Measurements from ENCODE around the gene ANKMY1.

ANKMY1 gene

DNA sequence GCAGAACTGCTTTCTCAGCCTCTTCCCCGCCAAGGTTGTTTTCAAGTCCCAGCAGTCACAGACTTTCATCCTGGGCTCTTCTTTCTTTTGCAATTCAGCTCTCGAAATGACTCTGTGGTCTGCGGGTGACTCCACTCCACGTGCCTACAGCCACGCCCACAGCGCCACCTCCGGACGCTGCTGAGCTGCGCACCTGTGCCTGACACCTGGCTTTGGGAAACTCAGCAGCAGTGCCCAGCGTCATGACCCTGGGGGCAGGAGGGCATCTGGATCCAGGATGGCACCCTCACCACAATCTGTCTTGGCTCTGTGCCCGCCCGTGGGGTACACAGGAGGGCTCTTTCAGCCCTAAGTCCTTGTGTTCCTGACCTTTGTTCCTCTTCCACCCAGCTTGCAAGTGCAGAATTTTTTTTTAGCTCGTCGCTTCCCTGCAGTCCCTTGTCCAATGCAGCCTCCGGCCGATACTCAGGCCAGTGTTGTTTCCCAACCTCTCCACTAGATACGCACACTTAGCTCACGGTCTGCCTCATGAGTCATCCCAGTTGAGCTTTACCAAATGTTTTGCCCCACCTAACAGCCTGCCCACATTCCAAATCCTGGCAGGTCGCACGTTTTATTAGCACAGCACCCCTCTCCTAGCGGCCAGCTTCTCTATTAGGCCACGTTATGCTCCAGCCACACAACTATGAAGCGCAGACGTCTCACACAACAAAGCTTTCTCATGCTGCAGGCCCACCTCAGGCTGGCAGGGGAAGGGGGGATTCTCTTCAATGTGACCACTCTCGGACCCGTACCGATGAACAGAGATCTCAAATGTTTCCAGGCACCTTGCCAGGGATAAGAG, 22.2 kb upstream of the ANKMY1 start:
- Histone ChIP-seq H3K4me1 (ENCODE audit: control insufficient read depth, insufficient read depth, low read length) (peaks cover 7% of the 10 kb centered on the region), H3K27ac (ENCODE audit: insufficient read depth, low read depth, low read length, poor library complexity, severe bottlenecking) (no peak overlapping the region), H3K9me3 (ENCODE audit: control insufficient read depth, low read length) (no peaks in the 10 kb centered on the region), H3K27me3 (ENCODE audit: control insufficient read depth, insufficient read depth, low read length, poor library complexity, severe bottlenecking) (no peaks in the 10 kb centered on the region), H3K36me3 (ENCODE audit: control insufficient read depth, insufficient read depth, low read length) (no peaks in the 10 kb centered on the region), H3K4me3 (ENCODE audit: insufficient read depth, low read depth, low read length) (no peak overlapping the region)
- 87 to 90% methylated on average over 27 of the region's 27 CpGs for WGBS, 2 experiments

GRCh38 chr2:240579071-240579762, 21.4 kb upstream of the ANKMY1 start:
- 93 to 94% methylated on average over 12 of the region's 12 CpGs for WGBS, 2 experiments
- H3K4me3 ChIP-seq (ENCODE audit: insufficient read depth, low read depth, low read length): no peak overlapping the region
- no peaks in the 10 kb centered on the region for H3K9me3 ChIP-seq (ENCODE audit: control insufficient read depth, low read length)
- H3K4me1 ChIP-seq (ENCODE audit: control insufficient read depth, insufficient read depth, low read length): no peaks in the 10 kb centered on the region
- H3K27me3 ChIP-seq (ENCODE audit: control insufficient read depth, insufficient read depth, low read length, poor library complexity, severe bottlenecking): no peaks in the 10 kb centered on the region
- H3K36me3 ChIP-seq (ENCODE audit: control insufficient read depth, insufficient read depth, low read length): no peaks in the 10 kb centered on the region
- H3K27ac ChIP-seq (ENCODE audit: insufficient read depth, low read depth, low read length, poor library complexity, severe bottlenecking): no peak overlapping the region

DNA sequence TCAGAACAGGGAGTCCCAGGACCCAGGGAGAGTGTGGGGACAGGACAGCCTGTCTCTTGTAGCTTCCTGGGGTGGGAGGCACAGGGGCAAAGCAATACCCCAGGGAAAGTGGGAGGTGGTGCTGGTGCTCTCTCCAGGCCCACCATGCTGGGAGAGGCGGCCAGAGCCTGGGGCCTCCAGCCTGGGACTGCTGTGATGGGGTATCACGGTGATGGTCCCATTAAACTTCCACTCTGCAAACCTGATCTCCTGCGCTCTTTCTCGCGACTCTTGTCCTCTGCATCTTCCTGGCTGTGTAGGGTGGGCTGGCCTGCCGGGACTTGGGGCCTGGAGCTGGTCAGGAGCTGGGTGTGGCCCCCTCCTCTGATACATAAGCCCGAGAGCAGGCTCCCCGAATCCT, 20.7 kb upstream of the ANKMY1 start:
- Histone ChIP-seq H3K36me3 (ENCODE audit: control insufficient read depth, insufficient read depth, low read length) (no peaks in the 10 kb centered on the region), H3K4me3 (ENCODE audit: insufficient read depth, low read depth, low read length) (no peak overlapping the region), H3K27me3 (ENCODE audit: control insufficient read depth, insufficient read depth, low read length, poor library complexity, severe bottlenecking) (no peaks in the 10 kb centered on the region), H3K9me3 (ENCODE audit: control insufficient read depth, low read length) (no peaks in the 10 kb centered on the region), H3K27ac (ENCODE audit: insufficient read depth, low read depth, low read length, poor library complexity, severe bottlenecking) (no peak overlapping the region), H3K4me1 (ENCODE audit: control insufficient read depth, insufficient read depth, low read length) (no peaks in the 10 kb centered on the region)
- 91 to 93% methylated on average over 8 of the region's 8 CpGs for WGBS, 2 experiments

DNA sequence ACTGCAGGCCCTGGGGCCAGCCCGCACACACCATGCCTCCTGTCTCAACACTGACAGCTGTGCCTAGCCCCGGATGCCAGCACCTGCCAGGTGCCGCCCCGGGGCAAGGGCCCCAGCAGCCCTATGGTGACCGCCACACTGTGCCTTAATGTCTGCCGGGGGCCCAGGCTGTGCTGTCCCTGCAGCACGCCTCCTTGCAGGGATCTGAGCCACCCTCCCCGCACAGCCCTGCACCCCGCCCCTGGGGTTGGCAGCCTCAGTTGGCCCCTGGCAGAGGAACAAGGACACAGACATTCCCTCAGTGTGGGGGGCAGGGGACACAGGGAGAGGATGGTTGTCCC, 20.3 kb upstream of the ANKMY1 start:
- Histone ChIP-seq H3K9me3 (ENCODE audit: control insufficient read depth, low read length) (no peaks in the 10 kb centered on the region), H3K36me3 (ENCODE audit: control insufficient read depth, insufficient read depth, low read length) (no peaks in the 10 kb centered on the region), H3K4me3 (ENCODE audit: insufficient read depth, low read depth, low read length) (no peak overlapping the region), H3K27ac (ENCODE audit: insufficient read depth, low read depth, low read length, poor library complexity, severe bottlenecking) (no peak overlapping the region), H3K27me3 (ENCODE audit: control insufficient read depth, insufficient read depth, low read length, poor library complexity, severe bottlenecking) (no peaks in the 10 kb centered on the region), H3K4me1 (ENCODE audit: control insufficient read depth, insufficient read depth, low read length) (no peaks in the 10 kb centered on the region)
- WGBS, 2 experiments: 92 to 94% methylated on average over 9 of the region's 9 CpGs

- H3K4me1 ChIP-seq (ENCODE audit: control insufficient read depth, insufficient read depth, low read length): no peaks in the 10 kb centered on the region
- no peak overlapping the region for H3K4me3 ChIP-seq (ENCODE audit: insufficient read depth, low read depth, low read length)
- WGBS, 2 experiments: 94% methylated on average over 26 of the region's 26 CpGs
- H3K9me3 ChIP-seq (ENCODE audit: control insufficient read depth, low read length): no peaks in the 10 kb centered on the region
- no peak overlapping the region for H3K27ac ChIP-seq (ENCODE audit: insufficient read depth, low read depth, low read length, poor library complexity, severe bottlenecking)
- H3K36me3 ChIP-seq (ENCODE audit: control insufficient read depth, insufficient read depth, low read length): no peaks in the 10 kb centered on the region
- H3K27me3 ChIP-seq (ENCODE audit: control insufficient read depth, insufficient read depth, low read length, poor library complexity, severe bottlenecking): no peaks in the 10 kb centered on the region
Observed at GRCh38 chr2:240577281-240578109, 19.7 kb upstream of the ANKMY1 start.

DNA sequence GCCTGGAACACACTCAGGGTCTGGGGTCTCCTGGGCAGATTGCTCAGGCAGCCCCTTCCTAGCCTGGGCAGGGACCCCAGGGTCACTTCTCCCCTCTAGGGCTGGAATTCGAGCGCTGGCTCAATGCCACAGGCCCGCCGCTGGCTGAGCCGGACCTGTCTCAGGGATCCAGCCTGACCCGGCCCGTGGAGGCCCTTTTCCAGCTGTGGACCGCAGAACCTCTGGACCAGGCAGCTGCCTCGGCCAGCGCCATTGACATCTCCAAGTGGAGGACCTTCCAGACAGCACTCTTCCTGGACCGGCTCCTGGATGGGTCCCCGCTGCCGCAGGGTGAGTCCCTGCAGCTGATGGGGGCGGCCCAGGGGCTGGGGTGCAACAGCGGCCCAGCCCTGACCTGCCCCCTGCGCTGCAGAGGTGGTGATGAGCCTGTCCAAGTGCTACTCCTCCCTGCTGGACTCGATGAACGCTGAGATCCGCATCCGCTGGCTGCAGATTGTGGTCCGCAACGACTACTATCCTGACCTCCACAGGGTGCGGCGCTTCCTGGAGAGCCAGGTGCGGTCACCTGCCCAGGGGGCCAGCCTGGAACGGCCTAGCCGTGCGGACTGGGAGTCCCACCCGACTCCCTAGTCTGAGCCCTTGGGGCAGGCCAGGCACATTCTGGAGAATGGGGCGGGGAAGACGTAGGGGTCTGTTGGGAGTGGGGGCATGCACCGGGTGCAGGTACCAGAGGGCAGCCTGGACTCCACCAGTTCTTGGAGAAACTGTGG, 18.8 kb upstream of the ANKMY1 start:
- 95 to 96% methylated on average over 32 of the region's 32 CpGs for WGBS, 2 experiments
- Histone ChIP-seq H3K4me3 (ENCODE audit: insufficient read depth, low read depth, low read length) (no peak overlapping the region), H3K9me3 (ENCODE audit: control insufficient read depth, low read length) (no peaks in the 10 kb centered on the region), H3K27me3 (ENCODE audit: control insufficient read depth, insufficient read depth, low read length, poor library complexity, severe bottlenecking) (no peaks in the 10 kb centered on the region), H3K36me3 (ENCODE audit: control insufficient read depth, insufficient read depth, low read length) (no peaks in the 10 kb centered on the region), H3K4me1 (ENCODE audit: control insufficient read depth, insufficient read depth, low read length) (no peaks in the 10 kb centered on the region), H3K27ac (ENCODE audit: insufficient read depth, low read depth, low read length, poor library complexity, severe bottlenecking) (no peak overlapping the region)

DNA sequence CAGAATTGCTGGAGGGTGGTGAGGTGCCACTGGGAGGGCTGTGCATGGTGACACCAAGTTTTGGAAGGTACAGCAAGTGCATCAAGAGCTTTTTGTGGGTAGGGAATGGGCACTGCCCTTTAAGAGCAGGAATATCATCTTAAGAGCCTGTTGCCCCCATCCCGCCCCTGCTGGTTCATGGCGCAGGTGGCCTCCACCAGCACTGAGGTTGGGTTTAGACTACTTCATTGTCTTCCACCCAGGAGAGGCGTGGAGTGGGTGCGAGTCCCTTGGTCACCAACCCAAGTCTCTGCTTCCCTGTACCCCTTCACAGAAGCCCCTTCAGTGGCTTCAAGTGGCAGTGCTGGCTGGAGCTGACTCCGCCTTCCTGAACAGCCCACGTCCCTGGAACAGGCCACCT, 18.2 kb upstream of the ANKMY1 start:
- Histone ChIP-seq H3K9me3 (ENCODE audit: control insufficient read depth, low read length) (no peaks in the 10 kb centered on the region), H3K4me1 (ENCODE audit: control insufficient read depth, insufficient read depth, low read length) (no peaks in the 10 kb centered on the region), H3K36me3 (ENCODE audit: control insufficient read depth, insufficient read depth, low read length) (no peaks in the 10 kb centered on the region), H3K4me3 (ENCODE audit: insufficient read depth, low read depth, low read length) (no peak overlapping the region), H3K27ac (ENCODE audit: insufficient read depth, low read depth, low read length, poor library complexity, severe bottlenecking) (no peak overlapping the region), H3K27me3 (ENCODE audit: control insufficient read depth, insufficient read depth, low read length, poor library complexity, severe bottlenecking) (peaks cover 2% of the 10 kb centered on the region)
- WGBS, 2 experiments: 83% methylated on average over 6 of the region's 6 CpGs

DNA sequence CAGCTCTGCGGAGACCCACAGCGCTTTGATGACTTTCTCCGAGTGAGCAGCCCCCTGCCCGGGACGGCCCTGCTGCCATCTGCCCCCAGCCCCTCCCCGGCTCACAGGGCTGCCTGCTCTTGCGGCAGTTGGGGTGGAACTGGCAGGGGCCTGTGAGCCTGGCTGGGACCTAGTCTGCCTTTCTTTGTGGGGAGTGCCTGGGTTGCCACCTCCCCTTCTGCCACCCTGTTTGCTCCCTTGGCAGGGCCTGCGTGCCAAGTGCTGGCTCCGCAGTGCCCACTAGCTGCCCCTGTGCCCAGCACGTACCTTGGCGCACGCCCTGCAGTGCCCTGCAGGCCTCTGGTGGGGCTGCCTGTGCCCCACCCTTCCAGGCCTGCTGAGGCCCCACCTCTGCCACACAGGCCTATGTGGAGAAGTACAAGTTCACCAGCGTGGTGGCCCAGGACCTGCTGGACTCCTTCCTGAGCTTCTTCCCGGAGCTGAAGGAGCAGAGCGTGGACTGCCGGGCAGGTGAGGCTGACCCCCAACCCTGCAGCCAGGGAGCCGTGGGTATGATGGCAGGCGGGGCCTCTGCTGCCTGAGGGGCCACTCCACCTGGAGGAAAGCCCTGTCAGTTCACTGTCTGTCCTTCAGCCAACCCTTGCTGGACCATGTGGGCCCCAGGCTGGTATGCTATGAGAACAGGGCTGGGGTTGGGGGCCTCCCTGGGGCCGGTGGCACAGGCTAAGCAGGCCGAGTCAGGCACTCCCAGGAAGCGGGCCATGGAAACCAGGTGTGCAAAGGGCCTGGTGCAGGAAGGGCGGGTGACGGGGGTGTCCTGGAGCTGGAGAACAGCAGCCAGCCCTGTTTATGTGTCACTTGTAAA, 17.5 kb upstream of the ANKMY1 start:
- no peaks in the 10 kb centered on the region for H3K9me3 ChIP-seq (ENCODE audit: control insufficient read depth, low read length)
- no peaks in the 10 kb centered on the region for H3K4me1 ChIP-seq (ENCODE audit: control insufficient read depth, insufficient read depth, low read length)
- peaks cover 9% of the 10 kb centered on the region for H3K27me3 ChIP-seq (ENCODE audit: control insufficient read depth, insufficient read depth, low read length, poor library complexity, severe bottlenecking)
- H3K27ac ChIP-seq (ENCODE audit: insufficient read depth, low read depth, low read length, poor library complexity, severe bottlenecking): no peak overlapping the region
- WGBS, 2 experiments: 91 to 92% methylated on average over 23 of the region's 23 CpGs
- no peaks in the 10 kb centered on the region for H3K36me3 ChIP-seq (ENCODE audit: control insufficient read depth, insufficient read depth, low read length)
- H3K4me3 ChIP-seq (ENCODE audit: insufficient read depth, low read depth, low read length): no peak overlapping the region

- Histone ChIP-seq H3K27me3 (ENCODE audit: control insufficient read depth, insufficient read depth, low read length, poor library complexity, severe bottlenecking) (peaks cover 17% of the 10 kb centered on the region), H3K36me3 (ENCODE audit: control insufficient read depth, insufficient read depth, low read length) (no peaks in the 10 kb centered on the region), H3K4me3 (ENCODE audit: insufficient read depth, low read depth, low read length) (no peak overlapping the region), H3K9me3 (ENCODE audit: control insufficient read depth, low read length) (no peaks in the 10 kb centered on the region), H3K4me1 (ENCODE audit: control insufficient read depth, insufficient read depth, low read length) (no peaks in the 10 kb centered on the region), H3K27ac (ENCODE audit: insufficient read depth, low read depth, low read length, poor library complexity, severe bottlenecking) (no peak overlapping the region)
- WGBS, 2 experiments: 92 to 93% methylated on average over 21 of the region's 21 CpGs
Observed at GRCh38 chr2:240574386-240575100, 16.8 kb upstream of the ANKMY1 start.

Data from ectodermal cell (in vitro differentiated cells).